ENCODE data around the gene MPIG6B. TPM values are rescaled to one million over a fixed set of nuclear protein-coding genes. Genes with fewer than 3 reads are reported as not detected.
A peak's percentile ranks its signal among the peaks of the same experiment; 100 is the strongest.

The MPIG6B gene
- total RNA-seq, 1 experiment from 2014 or later, result not detected

GRCh38 chr6:31687321-31687720 lies 35.9 kb upstream of the MPIG6B start:
- Histone ChIP-seq H2BK12ac (ENCODE audit: insufficient read length, low read depth, low read length) (no peak overlapping the region), H2BK20ac (ENCODE audit: low read depth, low read length, poor library complexity, severe bottlenecking) (no peak overlapping the region), H3K18ac (ENCODE audit: insufficient read length, low read depth, low read length) (no peak overlapping the region), H2AFZ (ENCODE audit: low read length) (no peak overlapping the region), H3K14ac (ENCODE audit: insufficient read depth, low read length) (no peak overlapping the region), H3K9me3 (ENCODE audit: control insufficient read depth, low read depth, low read length) (no peaks in the 10 kb centered on the region), H3K4me1 (ENCODE audit: insufficient read depth, low read length) (no peaks in the 10 kb centered on the region), H4K8ac (replicated peaks; ENCODE audit: insufficient read length, low read depth, low read length) (no peak overlapping the region), H2AK5ac (ENCODE audit: insufficient read length, low read length) (no peak overlapping the region), H4K5ac (ENCODE audit: insufficient read length, low read depth, low read length) (no peak overlapping the region), H3K4ac (ENCODE audit: low read depth, low read length) (no peak overlapping the region), H3K27ac (ENCODE audit: insufficient read length, low read depth, low read length) (no peak overlapping the region), H4K91ac (ENCODE audit: insufficient read length, low read depth, low read length) (no peak overlapping the region), H4K20me1 (ENCODE audit: control insufficient read depth, insufficient read depth, insufficient read length) (no peaks in the 10 kb centered on the region), H3K27me3 (ENCODE audit: insufficient read depth, low read length) (no peaks in the 10 kb centered on the region; the same call in 1 of the 2 replicates), H3K79me2 (ENCODE audit: insufficient read depth, low read length) (no peaks in the 10 kb centered on the region), H2BK5ac (ENCODE audit: insufficient read length, low read length) (no peak overlapping the region), H2BK15ac (ENCODE audit: low read depth, low read length) (no peak overlapping the region), H3K23ac (ENCODE audit: insufficient read length, low read depth, low read length) (no peak overlapping the region), H3K4me2 (ENCODE audit: insufficient read depth, insufficient read length, low read length) (no peak overlapping the region), H2BK120ac (ENCODE audit: low read depth, low read length, poor library complexity, severe bottlenecking) (no peak overlapping the region), H3K56ac (ENCODE audit: insufficient read length, low read depth, low read length) (no peak overlapping the region), H3K79me1 (ENCODE audit: insufficient read depth, low read depth, low read length, poor library complexity, severe bottlenecking) (no peaks in the 10 kb centered on the region), H3K9ac (ENCODE audit: extremely low read depth, insufficient read length, low read length) (no peak overlapping the region), H3K23me2 (ENCODE audit: insufficient read length, low read depth, low read length, poor library complexity, severe bottlenecking) (peaks cover 9% of the 10 kb centered on the region), H3T11ph (ENCODE audit: low read length) (no peak overlapping the region)
- no CpG with 5 or more reads among the region's 8 CpGs for WGBS (ENCODE audit: extremely low coverage, insufficient read length, low lambda C conversion rate)
- Mint-ChIP-seq H3K4me1 (peaks cover 13 to 19% of the 10 kb centered on the region in 2 experiments), H3K27me3 (ENCODE audit: low read depth) (peaks cover 8% of the 10 kb centered on the region), H3K27ac (0 out of 7 replicates have a peak overlapping the region, but pooled peaks of 1 of the 3 experiments have one; percentile 23), H3K4me3 (no peak overlapping the region), H3K9me3 (no peaks in the 10 kb centered on the region; a peak in 2 of 5 replicates), H3K36me3 (ENCODE audit: insufficient read depth in 1 of 3, low read depth in 3 of 3) (peaks cover 14 to 49% (median 32%) of the 10 kb centered on the region in 3 experiments)
- TF ChIP-seq, protein P1, sequence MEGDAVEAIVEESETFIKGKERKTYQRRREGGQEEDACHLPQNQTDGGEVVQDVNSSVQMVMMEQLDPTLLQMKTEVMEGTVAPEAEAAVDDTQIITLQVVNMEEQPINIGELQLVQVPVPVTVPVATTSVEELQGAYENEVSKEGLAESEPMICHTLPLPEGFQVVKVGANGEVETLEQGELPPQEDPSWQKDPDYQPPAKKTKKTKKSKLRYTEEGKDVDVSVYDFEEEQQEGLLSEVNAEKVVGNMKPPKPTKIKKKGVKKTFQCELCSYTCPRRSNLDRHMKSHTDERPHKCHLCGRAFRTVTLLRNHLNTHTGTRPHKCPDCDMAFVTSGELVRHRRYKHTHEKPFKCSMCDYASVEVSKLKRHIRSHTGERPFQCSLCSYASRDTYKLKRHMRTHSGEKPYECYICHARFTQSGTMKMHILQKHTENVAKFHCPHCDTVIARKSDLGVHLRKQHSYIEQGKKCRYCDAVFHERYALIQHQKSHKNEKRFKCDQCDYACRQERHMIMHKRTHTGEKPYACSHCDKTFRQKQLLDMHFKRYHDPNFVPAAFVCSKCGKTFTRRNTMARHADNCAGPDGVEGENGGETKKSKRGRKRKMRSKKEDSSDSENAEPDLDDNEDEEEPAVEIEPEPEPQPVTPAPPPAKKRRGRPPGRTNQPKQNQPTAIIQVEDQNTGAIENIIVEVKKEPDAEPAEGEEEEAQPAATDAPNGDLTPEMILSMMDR (conservative IDR thresholded peaks at IDR 0.05), result no peak
- DNase-seq, result no peak
